Activated CD4-positive, alpha-beta T cell treated with anti-CD3 and anti-CD28 coated beads, Interleukin-2, amount 50 U/mL, for 1 hour (primary cell): ENCODE results near the gene HTR2C.
"Not testable (repeated sequence)": the region's sequence is repeated elsewhere in the genome, so short reads cannot be mapped to it uniquely, and the experiment has no call there.

Experiments used
- DNase-seq: peaks from one replicate; pipeline ENCODE4 v3.0.0-alpha.2; 2020

The HTR2C gene

DNA sequence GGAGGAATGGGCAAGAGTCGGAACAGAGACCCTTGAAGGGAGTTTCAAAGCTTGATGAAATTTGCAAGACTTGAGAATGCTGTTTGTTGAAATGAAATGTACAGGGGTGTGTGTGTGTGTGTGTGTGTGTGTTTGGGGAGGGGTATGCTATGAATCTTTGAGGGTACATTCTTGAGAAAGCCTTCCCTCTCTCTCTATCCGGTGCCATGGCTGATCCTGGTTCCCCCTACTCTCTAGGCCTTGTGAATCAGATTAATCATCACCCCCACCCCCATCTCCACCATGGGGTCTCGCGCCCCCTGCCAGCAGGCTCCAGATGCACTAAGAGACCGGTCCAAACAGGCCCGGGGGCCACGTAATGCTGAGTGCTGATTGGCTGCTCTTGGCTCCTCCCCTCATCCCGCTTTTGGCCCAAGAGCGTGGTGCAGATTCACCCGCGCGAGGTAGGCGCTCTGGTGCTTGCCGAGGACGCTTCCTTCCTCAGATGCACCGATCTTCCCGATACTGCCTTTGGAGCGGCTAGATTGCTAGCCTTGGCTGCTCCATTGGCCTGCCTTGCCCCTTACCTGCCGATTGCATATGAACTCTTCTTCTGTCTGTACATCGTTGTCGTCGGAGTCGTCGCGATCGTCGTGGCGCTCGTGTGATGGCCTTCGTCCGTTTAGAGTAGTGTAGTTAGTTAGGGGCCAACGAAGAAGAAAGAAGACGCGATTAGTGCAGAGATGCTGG is at the start of gene HTR2C:
Gene HTR2C (plus strand): TSS at position 441 of the 729 bp plus-strand sequence. CDS start 142,851 bp downstream, outside the sequence.
- DNase-seq, result no peak

- no peak for DNase-seq
These were observed 3.5 kb upstream of the HTR2C start for GRCh38 chrX:114580336-114580735.

DNA sequence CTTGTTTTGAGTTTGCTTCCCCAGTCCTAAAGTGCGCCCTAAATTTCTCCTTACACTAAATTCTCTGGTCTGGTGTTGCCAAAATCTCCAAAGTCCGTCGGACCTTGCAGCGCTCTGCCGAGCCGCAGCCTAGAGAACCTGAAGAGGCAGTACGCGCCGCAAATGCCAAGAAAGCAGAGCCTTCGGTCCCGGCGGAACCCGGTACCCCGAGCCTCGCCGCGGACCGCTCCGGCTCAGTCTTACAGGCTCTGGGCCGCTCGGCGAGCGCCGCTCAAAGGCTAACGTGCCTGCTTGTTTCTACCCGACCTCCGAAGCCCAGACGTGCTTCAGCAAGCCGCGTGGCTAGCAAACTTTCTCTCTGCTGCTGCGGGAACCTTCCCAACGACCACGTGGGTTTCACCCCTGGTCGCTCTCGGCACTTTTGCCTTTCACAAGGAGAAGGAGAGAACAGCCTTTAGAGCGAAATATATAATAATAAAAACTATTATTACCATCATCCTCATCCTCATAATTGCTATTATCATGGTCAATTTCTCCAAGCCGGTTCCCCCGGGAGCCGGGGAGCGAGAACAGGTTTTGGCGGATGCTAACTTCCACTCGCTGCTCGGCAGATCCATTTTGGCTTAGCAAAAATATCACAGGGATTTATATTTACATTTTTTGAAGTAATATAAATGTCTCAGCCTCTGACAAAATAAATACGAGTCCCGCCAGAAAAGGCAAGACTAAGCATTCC is 2.2 kb upstream of the HTR2C start:
- DNase-seq, result no peak

DNA sequence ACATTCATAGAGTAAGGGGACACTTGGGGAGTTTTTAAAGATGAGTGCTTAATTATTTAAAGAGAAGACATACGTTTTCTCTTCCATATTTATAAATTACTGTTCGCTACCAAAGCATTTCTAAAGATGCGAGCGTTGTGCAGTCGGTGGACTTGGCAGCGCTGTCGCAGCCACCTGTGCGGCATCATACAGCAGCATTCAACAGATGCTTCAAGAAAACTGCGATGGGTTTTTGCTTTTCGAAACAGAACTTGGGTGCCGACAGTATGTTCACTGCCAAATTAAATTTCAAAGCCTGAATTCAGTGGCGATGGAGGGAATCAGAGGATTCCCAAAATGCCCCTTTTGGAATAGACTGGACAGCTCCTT is 1.6 kb upstream of the HTR2C start:
- DNase-seq, result no peak

DNA sequence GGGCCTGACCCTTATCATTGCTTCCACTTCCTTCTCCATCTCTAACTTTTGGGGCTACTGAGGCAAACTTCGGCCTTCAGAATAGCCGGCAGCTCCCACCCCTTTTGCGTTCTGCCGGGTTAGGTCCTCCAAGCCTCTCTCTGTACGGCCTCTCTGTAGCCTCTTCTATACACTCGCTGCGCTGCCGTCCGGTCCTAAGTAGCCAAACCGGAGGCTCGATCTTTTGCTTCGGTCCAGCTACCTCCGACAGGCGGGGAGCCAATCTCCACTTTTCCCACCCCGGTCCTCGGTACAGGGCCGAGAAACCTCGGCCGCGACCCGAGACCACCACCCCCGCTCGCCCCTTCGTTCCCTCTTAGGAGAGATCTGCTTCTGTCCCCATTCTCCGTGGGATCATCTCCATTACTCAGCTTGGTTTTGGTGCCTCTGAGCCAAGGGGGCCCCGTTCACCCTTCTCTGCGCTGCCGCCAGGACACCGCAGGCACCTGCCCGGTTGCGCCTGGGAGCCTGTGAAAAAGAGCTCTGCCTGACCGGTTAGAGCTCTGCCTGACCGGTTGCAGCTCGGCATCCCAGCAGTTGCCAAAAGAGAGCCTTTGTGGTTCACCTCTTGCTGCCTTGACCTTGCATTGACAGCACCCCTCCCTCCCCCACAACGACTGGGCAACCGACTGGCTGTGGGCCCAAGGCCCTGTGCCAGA is 1.0 kb upstream of the HTR2C start:
- no peak for DNase-seq

DNA sequence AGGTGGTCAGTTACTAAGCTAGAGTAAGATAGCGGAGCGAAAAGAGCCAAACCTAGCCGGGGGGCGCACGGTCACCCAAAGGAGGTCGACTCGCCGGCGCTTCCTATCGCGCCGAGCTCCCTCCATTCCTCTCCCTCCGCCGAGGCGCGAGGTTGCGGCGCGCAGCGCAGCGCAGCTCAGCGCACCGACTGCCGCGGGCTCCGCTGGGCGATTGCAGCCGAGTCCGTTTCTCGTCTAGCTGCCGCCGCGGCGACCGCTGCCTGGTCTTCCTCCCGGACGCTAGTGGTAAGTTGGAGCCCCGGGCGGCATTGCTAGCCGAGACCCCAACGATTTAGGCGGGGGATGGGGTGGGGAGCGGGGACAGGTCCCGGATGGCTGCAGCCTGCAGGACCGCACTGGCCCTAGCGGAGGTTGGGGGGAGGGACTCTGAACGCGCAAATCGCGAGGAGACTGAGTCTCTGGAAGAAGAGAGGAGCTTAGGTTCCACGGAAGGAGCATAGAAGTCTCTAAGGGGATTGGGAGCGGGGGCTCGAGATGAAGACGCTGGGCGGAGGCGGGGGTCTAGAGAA is 573 bp downstream of the HTR2C start:
- DNase-seq, result no peak

GRCh38 chrX:114584983-114585842 is 1.3 kb downstream of the HTR2C start:
- no peak for DNase-seq

- no peak for DNase-seq
These were observed 7.2 kb downstream of the HTR2C start for GRCh38 chrX:114591121-114591520.

DNA sequence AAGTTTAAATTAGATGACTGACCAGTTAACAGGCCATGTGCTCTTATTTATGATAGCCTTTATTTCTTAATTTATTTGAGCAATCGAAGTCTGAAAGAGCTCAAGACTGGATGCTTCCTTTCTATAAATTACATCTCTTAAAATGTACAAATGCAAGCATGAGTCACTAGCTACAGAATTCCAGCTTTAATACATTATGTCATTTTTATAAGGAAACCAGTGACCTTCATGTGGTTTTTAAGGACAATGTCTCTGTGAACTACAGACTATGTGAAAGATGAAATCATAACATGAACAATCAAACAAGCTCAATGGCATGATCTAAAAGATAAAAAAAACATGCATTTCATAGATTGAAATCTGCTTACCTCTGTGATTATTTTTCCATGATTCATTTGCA is 15.4 kb downstream of the HTR2C start:
- DNase-seq, result no peak

DNA sequence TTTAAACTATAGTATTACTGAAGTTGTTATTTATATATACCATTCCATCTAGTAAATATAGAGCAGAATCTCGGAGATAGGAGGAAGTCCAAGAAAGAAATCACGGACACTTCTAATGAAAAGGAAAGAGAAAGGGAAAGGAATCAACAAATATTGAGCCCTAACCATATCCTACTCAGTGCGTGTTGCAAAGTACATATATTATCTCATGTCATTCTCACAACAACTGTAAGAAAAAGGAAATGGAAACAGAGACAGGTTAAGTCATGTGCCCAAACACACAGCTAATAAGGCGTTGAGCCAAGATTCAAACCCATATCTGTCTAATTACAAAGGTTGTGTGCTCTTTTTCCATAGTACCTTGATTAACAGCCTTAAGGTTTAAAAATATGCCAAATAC is 16.0 kb downstream of the HTR2C start:
- DNase-seq, result no peak

DNA sequence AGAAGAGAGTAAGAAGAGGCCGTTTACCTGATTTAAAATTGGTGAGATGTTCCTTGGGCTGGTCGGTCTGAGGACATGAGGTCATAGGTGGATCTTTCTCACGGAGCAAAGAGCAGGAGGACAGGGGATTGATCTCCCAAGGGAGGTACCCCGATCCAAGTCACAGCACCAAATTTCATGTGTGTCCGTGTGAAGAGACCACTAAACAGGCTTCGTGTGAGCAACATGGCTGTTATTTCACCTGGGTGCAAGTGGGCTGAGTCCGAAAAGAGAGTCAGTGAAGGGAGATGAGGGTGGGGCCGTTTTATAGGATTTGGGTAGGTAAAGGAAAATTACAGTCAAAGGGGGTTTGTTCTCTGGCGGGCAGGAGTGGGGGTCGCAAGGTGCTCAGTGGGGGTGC is 22.7 kb downstream of the HTR2C start:
- not testable (repeated sequence) for DNase-seq

- no peak for DNase-seq
These were observed 27.2 kb downstream of the HTR2C start for GRCh38 chrX:114611018-114611619.

GRCh38 chrX:114615765-114616164 is 31.9 kb downstream of the HTR2C start:
- DNase-seq, result no peak

DNA sequence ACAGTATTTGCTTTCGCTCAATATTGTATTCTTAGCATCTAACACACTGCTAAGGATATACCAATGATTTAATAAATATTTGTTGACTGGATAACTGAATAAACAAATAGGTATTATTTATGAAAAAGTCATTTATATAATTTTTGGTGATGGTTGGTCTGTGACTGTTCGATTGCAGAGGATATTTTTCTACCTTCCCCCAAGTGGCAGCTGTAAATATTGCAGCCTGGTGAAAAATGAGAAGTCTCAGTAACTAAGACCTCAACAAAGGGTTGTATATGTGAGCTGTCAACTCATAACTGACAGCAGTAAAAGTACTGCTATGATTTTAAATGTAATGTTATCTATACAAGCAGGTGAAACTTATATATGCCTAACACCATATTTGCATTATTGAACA is 36.0 kb downstream of the HTR2C start:
- no peak for DNase-seq

- no peak for DNase-seq
These were observed 42.4 kb downstream of the HTR2C start for GRCh38 chrX:114626323-114626722.

DNA sequence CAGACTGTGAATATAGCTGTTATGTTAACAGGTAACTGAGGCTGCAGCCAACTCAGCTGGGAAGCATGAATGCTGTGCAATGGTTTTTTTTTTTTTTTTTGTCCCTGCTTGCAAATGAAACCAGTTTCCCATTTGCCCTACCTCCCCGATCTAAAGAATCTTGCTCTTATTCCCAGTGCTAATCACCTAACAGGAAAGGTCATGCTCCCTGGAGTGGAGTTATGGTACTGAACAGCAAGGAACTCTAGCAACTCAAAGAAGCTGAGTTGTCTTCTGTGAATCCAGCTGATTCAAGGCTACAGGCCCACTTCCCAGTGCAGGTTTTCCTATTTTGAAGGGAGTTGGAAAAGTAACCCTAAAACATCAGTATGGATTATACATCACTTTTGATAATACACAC is 52.1 kb downstream of the HTR2C start:
- DNase-seq, result no peak

DNA sequence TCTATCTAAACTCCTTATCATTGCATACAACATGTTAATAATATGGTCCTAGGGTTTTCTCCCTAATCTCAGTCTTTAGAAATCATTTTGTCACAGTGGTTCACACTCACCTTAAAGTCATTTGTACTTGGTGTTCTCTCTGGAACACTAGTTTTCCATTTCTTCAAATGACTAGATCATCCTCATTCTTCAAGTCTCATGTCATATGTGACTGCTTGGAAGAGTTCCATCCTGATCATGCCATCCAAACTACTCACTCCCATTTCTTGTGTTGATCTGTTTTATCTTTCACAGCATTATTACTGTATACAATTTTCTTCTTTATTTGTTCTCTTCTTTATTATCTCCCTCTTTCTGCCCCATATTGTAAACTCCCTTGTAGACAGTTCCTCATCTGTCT is 66.5 kb downstream of the HTR2C start:
- DNase-seq, result no peak

GRCh38 chrX:114675365-114675764 is 91.5 kb downstream of the HTR2C start:
- no peak for DNase-seq

DNA sequence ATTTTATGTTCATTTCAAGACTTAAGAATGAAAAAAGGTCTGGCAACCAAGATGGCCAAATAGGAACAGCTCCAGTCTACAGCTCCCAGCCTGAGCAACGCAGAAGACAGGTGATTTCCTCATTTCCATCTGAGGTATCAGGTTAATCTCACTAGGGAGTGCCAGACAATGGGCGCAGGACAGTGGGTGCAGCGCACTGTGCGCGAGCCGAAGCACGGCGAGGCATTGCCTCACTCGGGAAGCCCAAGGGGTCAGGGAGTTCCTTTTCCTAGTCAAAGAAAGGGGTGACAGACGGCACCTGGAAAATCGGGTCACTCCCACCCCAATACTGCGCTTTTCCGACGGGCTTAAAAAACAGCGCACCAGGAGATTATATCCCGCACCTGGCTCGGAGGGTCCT is 116.6 kb downstream of the HTR2C start:
- not testable (repeated sequence) for DNase-seq

GRCh38 chrX:114709406-114709805 is 125.5 kb downstream of the HTR2C start:
- no peak for DNase-seq

DNA sequence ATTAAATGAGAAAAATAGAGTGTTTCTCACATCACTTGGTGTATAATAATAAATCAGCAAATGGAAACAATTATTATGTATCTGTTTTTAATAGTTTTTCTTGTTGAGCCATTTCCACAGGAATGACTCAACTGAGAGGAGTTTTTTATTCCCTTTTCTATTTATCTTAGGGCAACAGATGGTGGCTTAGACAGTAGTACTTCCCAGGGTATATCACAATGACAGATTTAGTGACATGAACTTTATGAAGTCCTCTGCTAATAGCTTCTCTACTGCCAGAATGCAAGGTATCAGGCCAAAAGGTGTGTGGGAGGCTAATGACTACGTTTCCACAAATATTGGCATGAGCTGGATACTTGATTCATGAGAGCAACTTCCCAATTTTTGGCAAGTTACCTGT is 126.7 kb downstream of the HTR2C start:
- no peak for DNase-seq

DNA sequence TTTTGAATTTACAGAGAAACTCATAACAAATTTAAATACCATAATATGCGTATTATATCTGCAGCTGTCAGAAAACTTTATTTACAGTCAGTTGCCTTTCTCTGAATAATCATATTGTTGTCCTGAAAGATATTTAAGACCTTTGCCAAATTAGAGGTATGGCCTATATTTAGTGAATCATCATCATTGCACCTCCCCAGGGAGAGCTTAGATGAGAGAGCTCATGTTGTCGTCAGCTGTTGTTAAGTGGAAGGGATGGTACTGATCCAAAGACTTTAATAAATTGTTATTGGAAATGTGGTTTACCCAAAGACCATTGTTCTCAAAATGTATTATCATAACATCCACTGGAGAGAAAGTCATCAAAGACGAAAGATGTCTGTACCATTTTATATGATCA is 128.6 kb downstream of the HTR2C start:
- no peak for DNase-seq
